ENCODE results near the gene MAP3K7CL. TPM values are rescaled to one million over a fixed set of nuclear protein-coding genes. Genes with fewer than 3 reads are reported as not detected.

MAP3K7CL gene
- total RNA-seq, 1 donor from 2014 or later: 0.13 TPM

GRCh38 chr21:29193072-29193471, 62.6 kb downstream of the MAP3K7CL start:
- no peak for TF ChIP-seq CTCF (IDR thresholded peaks at IDR 0.05; ENCODE audit: unreplicated experiment)
- H3K27ac Mint-ChIP-seq: peak overlapping the region; percentile 66
- peak overlapping the region; percentile 39 for H3K4me3 Mint-ChIP-seq
- H3K9me3 Mint-ChIP-seq: peaks cover 8% of the 10 kb centered on the region
- H3K4me1 Mint-ChIP-seq: peaks cover 16% of the 10 kb centered on the region
- no peak for DNase-seq (ENCODE audit: low spot score in 2 of 2, unreplicated experiment in 2 of 2)
- no peaks in the 10 kb centered on the region for H3K36me3 Mint-ChIP-seq
- H3K27me3 Mint-ChIP-seq (ENCODE audit: low read depth): no peaks in the 10 kb centered on the region

- no peak overlapping the region for H3K4me3 Mint-ChIP-seq
Measured at GRCh38 chr21:29193901-29194300, 63.5 kb downstream of the MAP3K7CL start.

GRCh38 chr21:29194342-29194741, 63.9 kb downstream of the MAP3K7CL start:
- peaks cover 14% of the 10 kb centered on the region for H3K9me3 Mint-ChIP-seq
- no peak for TF ChIP-seq CTCF (IDR thresholded peaks at IDR 0.05; ENCODE audit: unreplicated experiment)
- no peak overlapping the region for H3K4me3 Mint-ChIP-seq

More at GRCh38 chr21:29193901-29194300, 63.5 kb downstream of the MAP3K7CL start:
- DNase-seq (ENCODE audit: low spot score in 2 of 2, unreplicated experiment in 2 of 2): no peak
- no peaks in the 10 kb centered on the region for H3K27me3 Mint-ChIP-seq (ENCODE audit: low read depth)
- H3K4me1 Mint-ChIP-seq: peaks cover 16% of the 10 kb centered on the region
- H3K9me3 Mint-ChIP-seq: peaks cover 10% of the 10 kb centered on the region
- no peak overlapping the region for H3K27ac Mint-ChIP-seq
- no peaks in the 10 kb centered on the region for H3K36me3 Mint-ChIP-seq
- no peak for TF ChIP-seq CTCF (IDR thresholded peaks at IDR 0.05; ENCODE audit: unreplicated experiment)

GRCh38 chr21:29194847-29195246, 64.4 kb downstream of the MAP3K7CL start:
- H3K27me3 Mint-ChIP-seq (ENCODE audit: low read depth): no peaks in the 10 kb centered on the region
- no peaks in the 10 kb centered on the region for H3K36me3 Mint-ChIP-seq
- peak overlapping the region; percentile 19 for H3K27ac Mint-ChIP-seq
- H3K4me1 Mint-ChIP-seq: peaks cover 15% of the 10 kb centered on the region
- no peak for TF ChIP-seq CTCF (IDR thresholded peaks at IDR 0.05; ENCODE audit: unreplicated experiment)
- H3K4me3 Mint-ChIP-seq: no peak overlapping the region
- peaks cover 15% of the 10 kb centered on the region for H3K9me3 Mint-ChIP-seq
- no peak for DNase-seq (ENCODE audit: low spot score in 2 of 2, unreplicated experiment in 2 of 2)

More at GRCh38 chr21:29194342-29194741, 63.9 kb downstream of the MAP3K7CL start:
- no peak for DNase-seq (ENCODE audit: low spot score in 2 of 2, unreplicated experiment in 2 of 2)
- peaks cover 15% of the 10 kb centered on the region for H3K4me1 Mint-ChIP-seq
- H3K36me3 Mint-ChIP-seq: no peaks in the 10 kb centered on the region
- peak overlapping the region; percentile 19 for H3K27ac Mint-ChIP-seq
- no peaks in the 10 kb centered on the region for H3K27me3 Mint-ChIP-seq (ENCODE audit: low read depth)

- peaks cover 26% of the 10 kb centered on the region for H3K9me3 Mint-ChIP-seq
Measured at GRCh38 chr21:29195981-29196669, 65.7 kb downstream of the MAP3K7CL start.

More at GRCh38 chr21:29195981-29196669, 65.7 kb downstream of the MAP3K7CL start:
- H3K27me3 Mint-ChIP-seq (ENCODE audit: low read depth): no peaks in the 10 kb centered on the region
- peak overlapping the region; percentile 0 for H3K27ac Mint-ChIP-seq
- no peak for TF ChIP-seq CTCF (IDR thresholded peaks at IDR 0.05; ENCODE audit: unreplicated experiment)
- peaks cover 4% of the 10 kb centered on the region for H3K36me3 Mint-ChIP-seq
- no peak for DNase-seq (ENCODE audit: low spot score in 2 of 2, unreplicated experiment in 2 of 2)
- peak overlapping the region; percentile 4 for H3K4me3 Mint-ChIP-seq
- peaks cover 15% of the 10 kb centered on the region for H3K4me1 Mint-ChIP-seq
